ENCODE data around the gene CCDC136.

CCDC136 gene

GRCh38 chr7:128794436-128794835, 2.7 kb downstream of the CCDC136 start:
- TF ChIP-seq CTCF (IDR thresholded peaks at IDR 0.05; ENCODE audit: extremely low read depth, missing control alignments): no peak

GRCh38 chr7:128795129-128795528, 3.4 kb downstream of the CCDC136 start:
- no peak for TF ChIP-seq CTCF (IDR thresholded peaks at IDR 0.05; ENCODE audit: extremely low read depth, missing control alignments)
- no peak for DNase-seq (ENCODE audit: low spot score)

More at GRCh38 chr7:128794436-128794835, 2.7 kb downstream of the CCDC136 start:
- DNase-seq (ENCODE audit: low spot score): no peak

- TF ChIP-seq CTCF (IDR thresholded peaks at IDR 0.05; ENCODE audit: extremely low read depth, missing control alignments): no peak
- no peak for DNase-seq (ENCODE audit: low spot score)
These were observed 4.6 kb downstream of the CCDC136 start for GRCh38 chr7:128796327-128796726.

- no peak for DNase-seq (ENCODE audit: low spot score)
- no peak for TF ChIP-seq CTCF (IDR thresholded peaks at IDR 0.05; ENCODE audit: extremely low read depth, missing control alignments)
These were observed 7.7 kb downstream of the CCDC136 start for GRCh38 chr7:128799451-128799850.

GRCh38 chr7:128800567-128800966, 8.8 kb downstream of the CCDC136 start:
- no peak for DNase-seq (ENCODE audit: low spot score)
- TF ChIP-seq CTCF (IDR thresholded peaks at IDR 0.05; ENCODE audit: extremely low read depth, missing control alignments): no peak

- DNase-seq (ENCODE audit: low spot score): no peak
- no peak for TF ChIP-seq CTCF (IDR thresholded peaks at IDR 0.05; ENCODE audit: extremely low read depth, missing control alignments)
These were observed 9.2 kb downstream of the CCDC136 start for GRCh38 chr7:128801003-128801402.

- TF ChIP-seq CTCF (IDR thresholded peaks at IDR 0.05; ENCODE audit: extremely low read depth, missing control alignments): no peak
- DNase-seq (ENCODE audit: low spot score): no peak
These were observed 10.1 kb downstream of the CCDC136 start for GRCh38 chr7:128801667-128802418.

All from GM20000 (cell line).